Mesendoderm (in vitro differentiated cells): ENCODE results near the gene ARVCF.

Experiments
- DNase-seq: peaks from one replicate; pipeline ENCODE4 v3.0.0; 2013
- H2AK5ac ChIP-seq: 2 replicates; pipeline ENCODE4 v1.6.1; 2013; ENCODE audit warnings: low read length, inconsistent platforms
- H2BK120ac ChIP-seq: 2 replicates; pipeline ENCODE4 v1.6.1; 2013; ENCODE audit warnings: low read depth, mild to moderate bottlenecking, low read length, moderate library complexity, mixed read lengths
- H2BK15ac ChIP-seq: replicated peaks from 2 replicates; pipeline ENCODE4 v1.6.1; 2013; ENCODE audit warnings: low read depth, mild to moderate bottlenecking, moderate library complexity
- H2BK5ac ChIP-seq: 2 replicates; pipeline ENCODE4 v1.6.1; 2013; ENCODE audit warnings: low read length, inconsistent platforms
- H3K18ac ChIP-seq: 2 replicates; pipeline ENCODE4 v1.6.1; 2013; ENCODE audit warnings: mild to moderate bottlenecking, low read length, mixed read lengths
- H3K23ac ChIP-seq: one replicate; pipeline ENCODE4 v1.6.1; 2013; ENCODE audit warnings: low read length
- H3K27ac ChIP-seq: 2 replicates; pipeline ENCODE4 v1.5.1; 2013; ENCODE audit warnings: low read depth, mild to moderate bottlenecking, inconsistent platforms, low read length, moderate library complexity
- H3K27me3 ChIP-seq: 2 replicates; pipeline ENCODE4 v1.6.1; 2013; ENCODE audit warnings: low read length, control low read depth, mild to moderate bottlenecking, inconsistent platforms; ENCODE audit not compliant: insufficient read depth, poor library complexity
- H3K36me3 ChIP-seq: 2 replicates; pipeline ENCODE4 v1.6.1; 2013; ENCODE audit warnings: low read length, inconsistent platforms; ENCODE audit not compliant: control insufficient read depth, insufficient read depth
- H3K4ac ChIP-seq: one replicate; pipeline ENCODE4 v1.6.1; 2013; ENCODE audit warnings: low read depth, mild to moderate bottlenecking, low read length, moderate library complexity
- H3K4me1 ChIP-seq: 2 replicates; pipeline ENCODE4 v1.6.1; 2013; ENCODE audit warnings: low read depth, low read length, inconsistent platforms; ENCODE audit not compliant: control insufficient read depth
- H3K4me2 ChIP-seq: 2 replicates; pipeline ENCODE4 v1.6.1; 2013; ENCODE audit warnings: low read length
- H3K4me3 ChIP-seq: 2 replicates; pipeline ENCODE4 v1.5.1; 2013; ENCODE audit warnings: mild to moderate bottlenecking, low read length
- H3K56ac ChIP-seq: one replicate; pipeline ENCODE4 v1.6.1; 2013; ENCODE audit warnings: low read length
- H3K79me1 ChIP-seq: 2 replicates; pipeline ENCODE4 v1.6.1; 2013; ENCODE audit warnings: low read length, inconsistent platforms
- H3K79me2 ChIP-seq: 2 replicates; pipeline ENCODE4 v1.6.1; 2013; ENCODE audit warnings: mild to moderate bottlenecking, low read length; ENCODE audit not compliant: control insufficient read depth, insufficient read depth
- H3K9ac ChIP-seq: 2 replicates; pipeline ENCODE4 v1.6.1; 2013; ENCODE audit warnings: low read length, inconsistent platforms
- H4K5ac ChIP-seq: one replicate; pipeline ENCODE4 v1.6.1; 2013; ENCODE audit warnings: low read length
- H4K8ac ChIP-seq: one replicate; pipeline ENCODE4 v1.6.1; 2013; ENCODE audit warnings: low read depth, mild to moderate bottlenecking, control low read depth, low read length, moderate library complexity
- WGBS: extraction: QIAGEN DNeasy Blood & Tissue Kit; methylation state at CpG from one replicate; pipeline ENCODE4 v1.1.7; 2013; ENCODE audit warnings: low lambda C conversion rate, missing lambda C conversion rate; ENCODE audit not compliant: insufficient coverage; ENCODE audit errors: extremely low coverage; 5-methylcytosine and 5-hydroxymethylcytosine counted together

Gene ARVCF

GRCh38 chr22:20036084-20036482, 19.5 kb upstream of the ARVCF start:
- H3K4ac ChIP-seq = no peak overlapping the region
- no peak overlapping the region for H3K4me2 ChIP-seq
- no peaks in the 10 kb centered on the region for H3K79me1 ChIP-seq
- H3K18ac ChIP-seq = no peak overlapping the region
- H4K5ac ChIP-seq = no peak overlapping the region
- no peaks in the 10 kb centered on the region for H3K36me3 ChIP-seq
- H4K8ac ChIP-seq = no peak overlapping the region
- H3K4me1 ChIP-seq = no peaks in the 10 kb centered on the region
- no peak for DNase-seq
- H3K4me3 ChIP-seq = no peak overlapping the region
- H3K27me3 ChIP-seq = no peaks in the 10 kb centered on the region
- no peak overlapping the region for H3K56ac ChIP-seq
- H3K23ac ChIP-seq = no peak overlapping the region
- no peak overlapping the region for H3K27ac ChIP-seq
- no peak overlapping the region for H2AK5ac ChIP-seq
- H3K9ac ChIP-seq = no peak overlapping the region
- no peak overlapping the region for H2BK15ac ChIP-seq
- no peaks in the 10 kb centered on the region for H3K79me2 ChIP-seq
- no peak overlapping the region for H2BK5ac ChIP-seq
- WGBS = no CpG with 5 or more reads among the region's 10 CpGs
- no peak overlapping the region for H2BK120ac ChIP-seq

GRCh38 chr22:20035375-20036083, 18.9 kb upstream of the ARVCF start:
- Histone ChIP-seq H3K4me2 (no peak overlapping the region), H3K23ac (no peak overlapping the region), H3K79me2 (no peaks in the 10 kb centered on the region), H3K9ac (no peak overlapping the region), H3K4ac (no peak overlapping the region), H4K8ac (no peak overlapping the region), H3K4me3 (no peak overlapping the region), H2BK15ac (no peak overlapping the region), H3K18ac (no peak overlapping the region), H2BK120ac (no peak overlapping the region), H3K79me1 (no peaks in the 10 kb centered on the region), H3K27ac (no peak overlapping the region), H2AK5ac (no peak overlapping the region), H3K4me1 (no peaks in the 10 kb centered on the region), H4K5ac (no peak overlapping the region), H3K36me3 (no peaks in the 10 kb centered on the region), H3K27me3 (no peaks in the 10 kb centered on the region), H3K56ac (no peak overlapping the region), H2BK5ac (no peak overlapping the region)
- DNase-seq = no peak
- WGBS = no CpG with 5 or more reads among the region's 16 CpGs

GRCh38 chr22:20034143-20034542, 17.5 kb upstream of the ARVCF start:
- H2BK120ac ChIP-seq = no peak overlapping the region
- no peak overlapping the region for H3K4ac ChIP-seq
- no peaks in the 10 kb centered on the region for H3K36me3 ChIP-seq
- DNase-seq = no peak
- no peaks in the 10 kb centered on the region for H3K4me1 ChIP-seq
- no peak overlapping the region for H3K4me2 ChIP-seq
- H3K79me1 ChIP-seq = no peaks in the 10 kb centered on the region
- no peak overlapping the region for H3K56ac ChIP-seq
- H3K79me2 ChIP-seq = no peaks in the 10 kb centered on the region
- no peak overlapping the region for H3K27ac ChIP-seq
- no peak overlapping the region for H3K9ac ChIP-seq
- H4K5ac ChIP-seq = no peak overlapping the region
- no peak overlapping the region for H2BK5ac ChIP-seq
- H2AK5ac ChIP-seq = no peak overlapping the region
- H3K27me3 ChIP-seq = no peaks in the 10 kb centered on the region
- no peak overlapping the region for H2BK15ac ChIP-seq
- no peak overlapping the region for H3K23ac ChIP-seq
- H3K18ac ChIP-seq = no peak overlapping the region
- WGBS = no CpG with 5 or more reads among the region's 5 CpGs
- H4K8ac ChIP-seq = no peak overlapping the region
- H3K4me3 ChIP-seq = no peak overlapping the region

- Histone ChIP-seq H3K79me1 (no peaks in the 10 kb centered on the region), H3K18ac (no peak overlapping the region), H3K9ac (no peak overlapping the region), H3K4me2 (no peak overlapping the region), H3K23ac (no peak overlapping the region), H3K36me3 (no peaks in the 10 kb centered on the region), H3K4ac (no peak overlapping the region), H2BK15ac (no peak overlapping the region), H3K27ac (no peak overlapping the region), H2BK120ac (no peak overlapping the region), H4K8ac (no peak overlapping the region), H3K27me3 (no peaks in the 10 kb centered on the region), H2BK5ac (no peak overlapping the region), H3K4me3 (no peak overlapping the region), H3K79me2 (no peaks in the 10 kb centered on the region), H2AK5ac (no peak overlapping the region), H3K56ac (no peak overlapping the region), H4K5ac (no peak overlapping the region), H3K4me1 (no peaks in the 10 kb centered on the region)
- WGBS = no CpG with 5 or more reads among the region's 14 CpGs
- DNase-seq = no peak
Observed at GRCh38 chr22:20033045-20033706, 16.6 kb upstream of the ARVCF start.

- H3K27ac ChIP-seq = no peak overlapping the region
- H2BK120ac ChIP-seq = no peak overlapping the region
- no peaks in the 10 kb centered on the region for H3K79me1 ChIP-seq
- no peak overlapping the region for H3K18ac ChIP-seq
- H3K9ac ChIP-seq = no peak overlapping the region
- no CpG with 5 or more reads among the region's 7 CpGs for WGBS
- no peak overlapping the region for H3K4me3 ChIP-seq
- no peaks in the 10 kb centered on the region for H3K27me3 ChIP-seq
- no peak overlapping the region for H3K4ac ChIP-seq
- no peak overlapping the region for H2AK5ac ChIP-seq
- H3K4me2 ChIP-seq = no peak overlapping the region
- H3K36me3 ChIP-seq = no peaks in the 10 kb centered on the region
- H4K8ac ChIP-seq = no peak overlapping the region
- H3K79me2 ChIP-seq = no peaks in the 10 kb centered on the region
- H3K56ac ChIP-seq = no peak overlapping the region
- H3K4me1 ChIP-seq = no peaks in the 10 kb centered on the region
- H2BK15ac ChIP-seq = no peak overlapping the region
- no peak overlapping the region for H3K23ac ChIP-seq
- no peak overlapping the region for H2BK5ac ChIP-seq
- H4K5ac ChIP-seq = no peak overlapping the region
- DNase-seq = no peak
Observed at GRCh38 chr22:20032407-20032991, 15.9 kb upstream of the ARVCF start.
